Astrocyte (in vitro differentiated cells and primary cell): ENCODE data around the gene ZNF200. TPM values are rescaled to one million over a fixed set of nuclear protein-coding genes. Genes with fewer than 3 reads are reported as not detected.
"Not testable (repeated sequence)": the region's sequence is repeated elsewhere in the genome, so short reads cannot be mapped to it uniquely, and the experiment has no call there.

ENCODE experiments used
- DNase-seq: peaks from one replicate; pipeline ENCODE4 v3.0.0-alpha.2; 2010; ENCODE audit warnings: low read depth
- FAIRE-seq: peaks from 2 replicates; lab custom pipeline; 2011; peaks lifted over from hg19 to GRCh38; lab: Jason Lieb, UNC
- H2AFZ ChIP-seq: 2 replicates; pipeline ENCODE4 v1.6.0; 2012; ENCODE audit warnings: low read depth, low read length, inconsistent platforms
- H3K27ac ChIP-seq: 2 replicates; pipeline ENCODE4 v1.5.1; 2011; ENCODE audit warnings: low read depth, low read length, inconsistent platforms
- H3K27me3 ChIP-seq: 2 replicates; pipeline ENCODE4 v1.6.0; 2011; ENCODE audit warnings: low read length, inconsistent platforms; ENCODE audit not compliant: insufficient read depth
- H3K36me3 ChIP-seq: 2 replicates; pipeline ENCODE4 v1.5.1; 2011; ENCODE audit warnings: low read length, inconsistent platforms; ENCODE audit not compliant: insufficient read depth
- H3K4me1 ChIP-seq: 2 replicates; pipeline ENCODE4 v1.5.1; 2011; ENCODE audit warnings: low read length, inconsistent platforms; ENCODE audit not compliant: insufficient read depth
- H3K4me2 ChIP-seq: 2 replicates; pipeline ENCODE4 v1.6.0; 2012; ENCODE audit warnings: low read length, inconsistent platforms
- H3K4me3 ChIP-seq: 2 replicates; pipeline ENCODE4 v1.5.1; 2011; ENCODE audit warnings: low read depth, mild to moderate bottlenecking, low read length, inconsistent platforms; ENCODE audit not compliant: insufficient read depth
- H3K79me2 ChIP-seq: 2 replicates; pipeline ENCODE4 v1.6.0; 2012; ENCODE audit warnings: mild to moderate bottlenecking, low read length, inconsistent platforms; ENCODE audit not compliant: insufficient read depth
- H3K9ac ChIP-seq: 2 replicates; pipeline ENCODE4 v1.6.0; 2012; ENCODE audit warnings: mild to moderate bottlenecking, low read length, inconsistent platforms
- H3K9me3 ChIP-seq: 2 replicates; pipeline ENCODE4 v1.5.1; 2012; ENCODE audit warnings: low read depth, mild to moderate bottlenecking, low read length, inconsistent platforms; ENCODE audit not compliant: insufficient read depth
- H4K20me1 ChIP-seq: 2 replicates; pipeline ENCODE4 v1.6.0; 2012; ENCODE audit warnings: low read length, inconsistent platforms; ENCODE audit not compliant: insufficient read depth
- H3K27ac Mint-ChIP-seq: one replicate; pipeline ENCODE4 v1.8.0; 2021; ENCODE audit warnings: mild to moderate bottlenecking, mixed read lengths; ENCODE audit not compliant: unreplicated experiment
- H3K27me3 Mint-ChIP-seq: one replicate; pipeline ENCODE4 v1.8.0; 2021; ENCODE audit warnings: low read depth, mixed read lengths; ENCODE audit not compliant: unreplicated experiment
- H3K36me3 Mint-ChIP-seq: one replicate; pipeline ENCODE4 v1.8.0; 2021; ENCODE audit warnings: low read depth, mixed read lengths; ENCODE audit not compliant: unreplicated experiment
- H3K4me1 Mint-ChIP-seq: one replicate; pipeline ENCODE4 v1.8.0; 2021; ENCODE audit warnings: low read depth, mixed read lengths; ENCODE audit not compliant: unreplicated experiment
- H3K4me3 Mint-ChIP-seq: one replicate; pipeline ENCODE4 v1.8.0; 2021; ENCODE audit warnings: mild to moderate bottlenecking, moderate library complexity, mixed read lengths; ENCODE audit not compliant: unreplicated experiment
- H3K9me3 Mint-ChIP-seq: one replicate; pipeline ENCODE4 v1.8.0; 2021; ENCODE audit warnings: mild to moderate bottlenecking, mixed read lengths; ENCODE audit not compliant: unreplicated experiment
- CTCF ChIP-seq: IDR thresholded peaks from 2 replicates; pipeline ENCODE4 v1.5.1; 2011; ENCODE audit warnings: low read depth, mild to moderate bottlenecking, inconsistent platforms, low read length, moderate library complexity; ENCODE audit not compliant: insufficient read depth
- EZH2 ChIP-seq: IDR thresholded peaks from 2 replicates; pipeline ENCODE4 v1.6.1; 2012; ENCODE audit warnings: mild to moderate bottlenecking, low read length, inconsistent platforms; ENCODE audit not compliant: insufficient read depth
- total RNA-seq: library from RNA; stranded (reverse); gene quantifications from 2 replicates; pipeline ENCODE4 v1.2.1, GENCODE V29; 2021

Gene ZNF200
- total RNA-seq, 1 donor from 2014 or later = 9.2 TPM

GRCh38 chr16:3212567-3212966, 22.4 kb downstream of the ZNF200 start:
- no peaks in the 10 kb centered on the region for H3K27me3 ChIP-seq
- DNase-seq (no peak), FAIRE-seq (no peak)
- H3K4me1 ChIP-seq = no peaks in the 10 kb centered on the region
- no peak overlapping the region for H3K4me2 ChIP-seq
- H3K79me2 ChIP-seq = no peaks in the 10 kb centered on the region
- H3K9me3 Mint-ChIP-seq = peaks cover 19% of the 10 kb centered on the region
- H3K27ac Mint-ChIP-seq = no peak overlapping the region
- H3K4me3 Mint-ChIP-seq = no peak overlapping the region
- no peaks in the 10 kb centered on the region for H4K20me1 ChIP-seq
- H3K9ac ChIP-seq = no peak overlapping the region
- no peak overlapping the region for H2AFZ ChIP-seq
- H3K27me3 Mint-ChIP-seq = peaks cover 25% of the 10 kb centered on the region
- no peaks in the 10 kb centered on the region for H3K36me3 ChIP-seq
- no peak overlapping the region for H3K4me3 ChIP-seq
- H3K4me1 Mint-ChIP-seq = no peaks in the 10 kb centered on the region
- H3K27ac ChIP-seq = no peak overlapping the region
- H3K36me3 Mint-ChIP-seq = no peaks in the 10 kb centered on the region
- TF ChIP-seq CTCF = no peak
- TF ChIP-seq EZH2 = no peak
- H3K9me3 ChIP-seq = no peaks in the 10 kb centered on the region

- Mint-ChIP-seq H3K4me1 (no peaks in the 10 kb centered on the region), H3K9me3 (peaks cover 20% of the 10 kb centered on the region), H3K27me3 (peaks cover 28% of the 10 kb centered on the region), H3K36me3 (no peaks in the 10 kb centered on the region), H3K27ac (no peak overlapping the region), H3K4me3 (no peak overlapping the region)
- no peaks in the 10 kb centered on the region for H3K79me2 ChIP-seq
- FAIRE-seq (no peak), DNase-seq (no peak)
- no peak overlapping the region for H2AFZ ChIP-seq
- H3K27me3 ChIP-seq = no peaks in the 10 kb centered on the region
- no peaks in the 10 kb centered on the region for H3K4me1 ChIP-seq
- H3K4me2 ChIP-seq = no peak overlapping the region
- no peak overlapping the region for H3K4me3 ChIP-seq
- H3K9me3 ChIP-seq = no peaks in the 10 kb centered on the region
- no peak overlapping the region for H3K27ac ChIP-seq
- no peaks in the 10 kb centered on the region for H4K20me1 ChIP-seq
- no peaks in the 10 kb centered on the region for H3K36me3 ChIP-seq
- H3K9ac ChIP-seq = no peak overlapping the region
- TF ChIP-seq EZH2 (no peak), CTCF (no peak)
Measured at GRCh38 chr16:3212006-3212405, 23.0 kb downstream of the ZNF200 start.

GRCh38 chr16:3207086-3207953, 27.6 kb downstream of the ZNF200 start:
- peaks cover 27% of the 10 kb centered on the region for H3K9me3 Mint-ChIP-seq
- Histone ChIP-seq H3K4me1 (no peaks in the 10 kb centered on the region), H3K79me2 (no peaks in the 10 kb centered on the region), H3K9me3 (peaks cover 4% of the 10 kb centered on the region), H4K20me1 (no peaks in the 10 kb centered on the region), H3K4me2 (no peak overlapping the region), H3K9ac (no peak overlapping the region), H3K36me3 (no peaks in the 10 kb centered on the region), H2AFZ (no peak overlapping the region), H3K4me3 (no peak overlapping the region), H3K27ac (no peak overlapping the region), H3K27me3 (no peaks in the 10 kb centered on the region)
- TF ChIP-seq EZH2 = no peak
- no peak for TF ChIP-seq CTCF
- peaks cover 3% of the 10 kb centered on the region for H3K4me1 Mint-ChIP-seq
- H3K4me3 Mint-ChIP-seq = no peak overlapping the region
- no peak for FAIRE-seq
- H3K27me3 Mint-ChIP-seq = peaks cover 15% of the 10 kb centered on the region
- no peak overlapping the region for H3K27ac Mint-ChIP-seq
- DNase-seq = no peak
- no peaks in the 10 kb centered on the region for H3K36me3 Mint-ChIP-seq

- H2AFZ ChIP-seq, H3K4me2 ChIP-seq, H3K36me3 Mint-ChIP-seq, H3K36me3 ChIP-seq, H4K20me1 ChIP-seq, H3K4me3 Mint-ChIP-seq, H3K9me3 ChIP-seq, H3K79me2 ChIP-seq, H3K27me3 ChIP-seq, H3K4me1 Mint-ChIP-seq, H3K4me1 ChIP-seq, H3K27ac ChIP-seq, H3K9ac ChIP-seq, H3K4me3 ChIP-seq, DNase-seq, H3K27ac Mint-ChIP-seq, FAIRE-seq: not testable (repeated sequence)
- Mint-ChIP-seq H3K9me3 (peaks cover 28% of the 10 kb centered on the region), H3K27me3 (peaks cover 12% of the 10 kb centered on the region)
Measured at GRCh38 chr16:3205939-3206338, 29.0 kb downstream of the ZNF200 start.
